Measurements from ENCODE around the gene FAM184B. TPM values are rescaled to one million over a fixed set of nuclear protein-coding genes. Genes with fewer than 3 reads are reported as not detected.
A peak's percentile ranks its signal among the peaks of the same experiment; 100 is the strongest.

Gene FAM184B
- total RNA-seq, 2 experiments from 2014 or later = 0.03 TPM; not detected in 1

DNA sequence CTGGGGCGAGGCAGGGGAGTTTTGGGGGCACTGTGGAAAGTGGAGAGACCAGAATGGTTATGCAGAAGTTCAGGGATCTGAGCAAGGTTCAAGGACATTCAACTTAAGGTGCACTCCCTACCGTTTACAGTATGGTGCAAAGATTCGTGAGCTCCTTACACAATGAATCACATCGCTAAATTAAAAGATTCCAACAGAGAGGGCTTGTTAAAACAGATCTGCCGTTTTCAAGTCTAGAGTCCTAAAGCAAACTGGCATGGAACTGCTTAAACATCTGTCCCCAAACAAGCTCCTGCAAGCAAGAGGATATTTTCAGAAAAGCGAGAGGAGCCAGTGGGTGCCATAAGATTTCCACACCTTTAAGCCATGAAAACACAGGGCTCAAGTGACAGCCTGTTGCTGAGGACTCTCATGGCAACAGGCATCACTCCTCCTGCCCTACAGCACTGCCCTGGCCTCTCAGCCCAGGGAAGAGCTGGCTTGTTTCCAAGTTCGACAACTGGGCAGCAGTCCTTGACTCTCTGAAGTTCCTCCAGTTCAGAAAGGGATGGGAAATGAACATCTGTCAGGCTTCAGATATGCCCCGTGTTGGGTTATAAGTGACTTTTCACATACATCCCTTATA, 10.0 kb downstream of the FAM184B start:
- Mint-ChIP-seq H3K9me3 (ENCODE audit: insufficient read depth) (no peaks in the 10 kb centered on the region), H3K27ac (no peak overlapping the region), H3K27me3 (ENCODE audit: low read depth) (peaks cover 3% of the 10 kb centered on the region), H3K4me3 (no peak overlapping the region), H3K4me1 (ENCODE audit: low read depth) (no peaks in the 10 kb centered on the region), H3K36me3 (ENCODE audit: low read depth) (no peaks in the 10 kb centered on the region)
- peak; percentile 2 for DNase-seq
- ChIA-PET POLR2A (no interaction called here), CTCF (no interaction called here)
- no peak for ATAC-seq

DNA sequence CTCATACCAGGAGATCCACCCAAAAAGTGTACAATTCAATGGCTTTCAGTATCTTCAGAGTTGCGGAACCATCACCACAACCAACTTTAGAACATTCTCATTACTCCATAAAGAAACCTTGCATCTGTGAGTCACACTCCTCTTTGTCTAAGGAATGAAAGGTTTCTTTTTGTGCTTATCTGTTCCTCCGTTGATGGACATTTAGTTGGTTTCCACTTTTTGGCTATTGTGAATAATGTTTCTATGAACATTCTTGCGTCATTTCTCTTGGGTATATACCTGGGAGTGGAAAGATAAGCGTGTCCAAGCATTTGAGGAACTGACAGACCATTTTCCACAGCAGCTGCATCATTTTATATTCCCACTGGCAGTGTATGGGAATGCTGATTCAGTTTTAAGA, 10.6 kb downstream of the FAM184B start:
- peaks cover 3% of the 10 kb centered on the region for H3K27me3 Mint-ChIP-seq (ENCODE audit: low read depth)
- H3K4me3 Mint-ChIP-seq = no peak overlapping the region
- ChIA-PET CTCF (no interaction called here), POLR2A (no interaction called here)
- H3K27ac Mint-ChIP-seq = no peak overlapping the region
- H3K36me3 Mint-ChIP-seq (ENCODE audit: low read depth) = no peaks in the 10 kb centered on the region
- peaks cover 5% of the 10 kb centered on the region for H3K4me1 Mint-ChIP-seq (ENCODE audit: low read depth)
- DNase-seq (no peak), ATAC-seq (no peak)
- H3K9me3 Mint-ChIP-seq (ENCODE audit: insufficient read depth) = no peaks in the 10 kb centered on the region

DNA sequence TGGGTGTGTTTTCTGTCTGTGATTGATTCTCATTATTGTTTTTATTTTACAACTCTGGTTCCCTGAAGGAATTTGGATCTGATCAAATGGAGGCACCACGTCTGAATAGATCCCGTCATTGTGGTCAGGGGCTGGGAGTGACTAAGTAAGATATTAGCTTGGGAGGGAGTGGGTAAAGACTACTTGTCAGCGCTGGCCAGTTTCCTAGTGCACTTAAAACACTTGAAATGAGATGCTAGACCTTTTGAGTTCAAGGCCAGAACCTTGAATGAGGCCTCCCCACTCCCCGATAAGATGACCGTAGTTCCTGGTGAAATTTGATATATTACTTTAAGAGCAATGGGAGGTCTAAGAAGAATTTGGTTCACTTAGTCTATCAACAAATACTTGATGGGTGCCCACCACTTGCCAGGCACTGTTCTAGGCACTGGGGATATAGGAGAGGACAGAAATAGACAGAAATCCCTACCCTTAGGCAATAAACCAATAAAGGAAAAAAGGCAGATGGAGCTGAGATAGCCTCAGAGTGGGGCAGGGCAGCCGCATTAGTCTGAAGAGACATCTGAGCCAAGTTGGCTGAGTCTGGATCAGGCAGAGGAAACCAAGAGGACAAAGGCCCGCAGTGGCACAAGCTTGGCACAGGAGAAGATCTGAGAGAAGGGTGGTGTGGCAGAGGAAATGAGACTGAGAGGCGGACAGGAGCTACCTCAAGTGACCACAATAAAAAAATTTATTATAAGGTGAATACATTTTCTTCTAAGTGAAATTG, 11.8 kb downstream of the FAM184B start:
- H3K36me3 Mint-ChIP-seq (ENCODE audit: low read depth) = no peaks in the 10 kb centered on the region
- ChIA-PET CTCF (no interaction called here), POLR2A (no interaction called here)
- DNase-seq (peak; percentile 12), ATAC-seq (no peak)
- no peaks in the 10 kb centered on the region for H3K27me3 Mint-ChIP-seq (ENCODE audit: low read depth)
- peaks cover 10% of the 10 kb centered on the region for H3K4me1 Mint-ChIP-seq (ENCODE audit: low read depth)
- H3K27ac Mint-ChIP-seq = no peak overlapping the region
- no peaks in the 10 kb centered on the region for H3K9me3 Mint-ChIP-seq (ENCODE audit: insufficient read depth)
- no peak overlapping the region for H3K4me3 Mint-ChIP-seq

DNA sequence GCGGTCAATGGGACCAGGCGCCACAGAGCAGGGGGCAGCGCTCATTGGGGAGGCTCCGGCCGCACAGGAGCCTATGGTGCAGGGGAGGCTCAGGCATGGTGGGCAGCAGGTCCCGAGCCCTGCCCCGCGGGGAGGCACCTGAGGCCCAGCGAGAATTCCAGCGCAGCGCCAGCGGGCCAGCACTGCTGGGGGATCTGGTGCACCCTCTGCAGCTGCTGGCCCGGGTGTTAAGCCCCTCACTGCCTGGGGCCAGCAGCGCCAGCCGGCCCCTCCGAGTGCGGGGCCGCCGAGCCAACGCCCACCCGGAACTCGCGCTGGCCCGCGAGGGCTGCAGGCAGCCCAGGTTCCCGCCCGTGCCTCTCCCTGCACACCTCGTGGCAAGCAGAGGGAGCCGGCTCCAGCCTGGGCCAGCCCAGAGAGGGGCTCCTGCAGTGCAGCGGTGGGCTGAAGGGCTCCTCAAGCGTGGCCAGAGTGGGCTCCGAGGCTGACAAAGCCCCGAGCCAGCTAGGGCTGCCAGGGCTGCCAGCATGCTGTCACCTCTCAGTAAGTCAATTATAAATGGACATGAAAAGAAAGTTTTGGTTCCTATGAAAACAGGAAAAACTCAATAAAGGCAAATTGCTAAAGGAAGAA, 14.5 kb downstream of the FAM184B start:
- DNase-seq (no peak), ATAC-seq (no peak)
- H3K27ac Mint-ChIP-seq = no peak overlapping the region
- H3K9me3 Mint-ChIP-seq (ENCODE audit: insufficient read depth) = no peaks in the 10 kb centered on the region
- CTCF ChIA-PET = interaction anchor here (1.3 kb wide), 1 partner anchor 218 kb away, joined by 4 read pairs; no protein-coding TSS in a partner anchor
- H3K36me3 Mint-ChIP-seq (ENCODE audit: low read depth) = no peaks in the 10 kb centered on the region
- H3K4me1 Mint-ChIP-seq (ENCODE audit: low read depth) = peaks cover 10% of the 10 kb centered on the region
- no peak overlapping the region for H3K4me3 Mint-ChIP-seq
- POLR2A ChIA-PET = no interaction called here
- no peaks in the 10 kb centered on the region for H3K27me3 Mint-ChIP-seq (ENCODE audit: low read depth)

DNA sequence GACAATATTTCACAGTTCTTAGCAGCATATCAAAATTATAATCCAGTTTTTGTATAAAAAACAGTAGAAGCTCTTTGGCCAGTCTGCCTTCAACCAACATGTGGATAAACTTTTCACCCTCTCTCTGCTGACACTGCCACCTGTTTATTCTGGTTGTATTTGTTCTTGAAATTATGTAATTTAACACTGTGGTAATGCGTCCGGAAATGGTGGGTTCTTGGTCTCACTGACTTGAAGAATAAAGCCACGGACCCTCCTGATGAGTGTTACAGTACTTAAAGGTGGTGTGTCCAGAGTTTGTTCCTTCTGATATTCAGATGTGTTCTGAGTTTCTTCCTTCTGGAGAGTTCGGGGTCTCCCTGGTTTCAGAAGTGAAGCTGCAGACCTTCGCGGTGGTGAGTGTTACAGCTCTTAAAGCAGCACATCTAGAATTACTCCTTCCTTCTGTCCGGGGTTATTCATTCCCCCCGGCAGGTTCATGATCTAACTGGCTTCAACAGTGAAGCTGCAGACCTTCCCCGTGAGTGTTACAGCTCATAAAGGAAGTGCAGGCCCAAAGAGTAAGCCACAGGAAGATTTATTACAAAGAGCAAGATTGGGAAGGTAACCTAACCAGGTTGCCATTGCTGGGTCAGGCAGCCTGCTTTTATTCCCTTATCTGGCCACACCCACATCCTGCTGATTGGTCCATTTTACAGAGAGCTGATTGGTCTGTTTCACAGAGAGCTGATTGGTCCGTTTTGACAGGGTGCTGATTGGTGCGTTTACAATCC, 15.7 kb downstream of the FAM184B start:
- Mint-ChIP-seq H3K27me3 (ENCODE audit: low read depth) (no peaks in the 10 kb centered on the region), H3K4me1 (ENCODE audit: low read depth) (peaks cover 10% of the 10 kb centered on the region), H3K36me3 (ENCODE audit: low read depth) (no peaks in the 10 kb centered on the region), H3K27ac (no peak overlapping the region), H3K4me3 (no peak overlapping the region), H3K9me3 (ENCODE audit: insufficient read depth) (no peaks in the 10 kb centered on the region)
- no peak for ATAC-seq
- ChIA-PET CTCF (interaction anchor here (1.3 kb wide), 1 partner anchor 217 kb away, joined by 4 read pairs; no protein-coding TSS in a partner anchor), POLR2A (interaction anchor here (0.7 to 1.0 kb wide), 2 partner anchors 15 to 80 kb away, joined by 3 read pairs; partner anchors contain the start of gene FAM184B)
- no peak for DNase-seq

DNA sequence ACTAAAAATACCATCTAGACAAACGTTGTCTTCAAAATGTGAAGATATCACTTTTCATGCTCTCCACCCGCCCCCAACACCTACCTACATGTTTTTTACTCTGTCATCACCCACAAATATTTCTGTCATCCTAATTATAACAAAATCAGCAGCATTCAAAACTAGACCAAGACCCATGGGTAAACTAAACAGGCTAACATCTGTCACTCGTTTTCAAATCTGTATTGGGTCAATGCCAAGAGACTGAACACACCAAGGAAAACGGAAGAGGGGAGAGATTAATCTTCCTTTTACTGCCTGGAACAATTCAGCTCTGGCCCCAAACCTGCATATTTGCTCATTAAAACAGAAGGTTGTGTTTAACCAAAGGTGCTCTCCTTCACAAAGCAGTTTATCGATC, 17.5 kb downstream of the FAM184B start:
- no peak overlapping the region for H3K27ac Mint-ChIP-seq
- ChIA-PET POLR2A (no interaction called here), CTCF (no interaction called here)
- H3K9me3 Mint-ChIP-seq (ENCODE audit: insufficient read depth) = no peaks in the 10 kb centered on the region
- H3K27me3 Mint-ChIP-seq (ENCODE audit: low read depth) = no peaks in the 10 kb centered on the region
- no peak for DNase-seq
- no peak for ATAC-seq
- peaks cover 10% of the 10 kb centered on the region for H3K4me1 Mint-ChIP-seq (ENCODE audit: low read depth)
- H3K4me3 Mint-ChIP-seq = no peak overlapping the region
- H3K36me3 Mint-ChIP-seq (ENCODE audit: low read depth) = no peaks in the 10 kb centered on the region

DNA sequence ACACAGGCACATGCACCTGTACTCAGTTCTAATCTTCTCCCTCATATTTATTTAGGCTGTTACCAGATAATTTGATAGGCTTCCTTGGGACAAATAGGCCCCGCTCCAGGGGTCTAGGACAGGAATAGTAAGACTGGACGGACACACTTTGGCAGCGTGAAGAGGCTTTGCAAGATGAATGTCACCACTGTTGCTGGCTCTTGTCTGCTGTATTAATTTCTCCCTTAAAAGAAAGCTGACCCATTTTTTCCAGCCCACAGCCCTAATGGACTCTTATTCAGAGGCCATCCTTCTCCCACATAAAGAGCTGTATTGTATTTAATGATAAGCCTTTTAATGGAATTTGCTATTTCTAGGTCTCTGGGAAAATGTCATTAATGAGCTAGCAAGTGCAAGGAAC, 18.0 kb downstream of the FAM184B start:
- Mint-ChIP-seq H3K36me3 (ENCODE audit: low read depth) (no peaks in the 10 kb centered on the region), H3K4me1 (ENCODE audit: low read depth) (peaks cover 10% of the 10 kb centered on the region), H3K9me3 (ENCODE audit: insufficient read depth) (no peaks in the 10 kb centered on the region), H3K27me3 (ENCODE audit: low read depth) (peaks cover 3% of the 10 kb centered on the region), H3K27ac (no peak overlapping the region), H3K4me3 (no peak overlapping the region)
- ATAC-seq (no peak), DNase-seq (no peak)
- POLR2A ChIA-PET = interaction anchor here (0.7 to 1.4 kb wide), 2 partner anchors 30 to 47 kb away, joined by 3 to 4 read pairs; partner anchors contain the start of genes DCAF16 and NCAPG
- CTCF ChIA-PET = no interaction called here

DNA sequence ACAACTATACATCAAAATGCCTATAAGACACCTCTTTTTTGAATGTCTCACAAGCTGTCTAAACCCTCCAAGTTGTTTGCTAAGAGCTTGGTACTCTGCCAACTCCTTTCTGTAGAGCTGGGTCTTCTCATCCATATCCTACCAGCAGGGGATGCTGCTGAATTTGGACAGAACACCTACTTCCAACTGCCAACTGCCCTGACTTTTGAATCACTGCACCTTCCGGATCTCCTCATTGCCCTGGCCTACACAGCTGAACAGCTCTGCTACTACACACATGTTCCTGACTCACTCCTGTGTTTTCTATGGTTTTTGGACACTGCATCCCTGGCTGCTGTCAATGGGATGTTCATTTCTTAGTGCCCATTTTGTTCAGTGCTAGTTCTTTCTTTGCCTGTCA, 18.7 kb downstream of the FAM184B start:
- CTCF ChIA-PET = interaction anchor here (0.7 to 1.7 kb wide), 2 partner anchors 44 to 214 kb away, joined by 3 read pairs; no protein-coding TSS in a partner anchor
- no peak for ATAC-seq
- POLR2A ChIA-PET = interaction anchor here (0.7 to 1.4 kb wide), 2 partner anchors 31 to 48 kb away, joined by 3 to 4 read pairs; partner anchors contain the start of genes DCAF16 and NCAPG
- Mint-ChIP-seq H3K27me3 (ENCODE audit: low read depth) (peaks cover 3% of the 10 kb centered on the region), H3K4me1 (ENCODE audit: low read depth) (peaks cover 10% of the 10 kb centered on the region), H3K4me3 (no peak overlapping the region), H3K36me3 (ENCODE audit: low read depth) (no peaks in the 10 kb centered on the region), H3K9me3 (ENCODE audit: insufficient read depth) (no peaks in the 10 kb centered on the region), H3K27ac (no peak overlapping the region)
- DNase-seq = no peak

DNA sequence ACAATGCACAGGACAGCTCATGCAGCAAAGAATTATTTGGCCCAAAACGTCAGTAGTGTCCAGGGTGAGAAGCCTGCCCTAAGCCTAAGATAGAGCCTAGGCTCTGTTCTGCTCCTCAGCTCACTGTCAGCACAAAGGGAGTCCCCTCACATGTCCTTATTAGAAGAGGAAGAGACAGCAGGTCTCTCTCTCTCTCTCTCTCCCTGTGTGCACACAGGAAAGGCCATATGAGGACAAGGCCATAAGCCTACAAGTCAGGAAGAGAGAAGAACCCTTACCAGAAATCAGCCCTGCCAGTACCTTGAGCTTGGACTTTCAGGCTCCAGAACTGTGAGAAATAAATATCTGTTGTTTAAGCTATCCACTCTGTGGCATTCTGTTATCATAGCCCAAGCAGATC, 20.4 kb downstream of the FAM184B start:
- no peak for ATAC-seq
- Mint-ChIP-seq H3K9me3 (ENCODE audit: insufficient read depth) (no peaks in the 10 kb centered on the region), H3K4me1 (ENCODE audit: low read depth) (peaks cover 8% of the 10 kb centered on the region), H3K27me3 (ENCODE audit: low read depth) (peaks cover 6% of the 10 kb centered on the region), H3K4me3 (no peak overlapping the region), H3K27ac (no peak overlapping the region), H3K36me3 (ENCODE audit: low read depth) (no peaks in the 10 kb centered on the region)
- ChIA-PET CTCF (no interaction called here), POLR2A (no interaction called here)
- DNase-seq = no peak

DNA sequence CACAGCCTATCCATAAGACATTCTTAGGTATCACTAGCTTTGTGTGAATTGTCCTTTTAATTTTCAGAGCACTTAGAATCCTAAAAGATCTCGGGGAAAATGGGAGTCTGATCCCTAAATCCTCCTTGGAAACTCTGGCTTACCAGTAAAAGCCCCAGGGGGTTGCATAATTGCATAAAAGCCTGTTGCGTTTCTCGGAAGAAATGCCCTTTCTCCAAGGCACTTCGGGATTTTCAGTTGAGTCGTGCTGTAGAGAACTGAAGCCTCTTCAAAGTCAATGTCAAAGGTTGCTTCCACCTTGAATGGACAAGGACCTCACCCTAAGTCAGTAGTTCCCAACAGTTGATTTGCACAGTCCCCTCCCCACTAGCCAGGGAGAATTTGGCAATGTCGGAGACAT, 20.8 kb downstream of the FAM184B start:
- Mint-ChIP-seq H3K27me3 (ENCODE audit: low read depth) (peaks cover 10% of the 10 kb centered on the region), H3K4me3 (no peak overlapping the region), H3K9me3 (ENCODE audit: insufficient read depth) (no peaks in the 10 kb centered on the region), H3K27ac (no peak overlapping the region), H3K36me3 (ENCODE audit: low read depth) (no peaks in the 10 kb centered on the region), H3K4me1 (ENCODE audit: low read depth) (peaks cover 3% of the 10 kb centered on the region)
- ATAC-seq (no peak), DNase-seq (no peak)
- POLR2A ChIA-PET = no interaction called here
- CTCF ChIA-PET = no interaction called here

DNA sequence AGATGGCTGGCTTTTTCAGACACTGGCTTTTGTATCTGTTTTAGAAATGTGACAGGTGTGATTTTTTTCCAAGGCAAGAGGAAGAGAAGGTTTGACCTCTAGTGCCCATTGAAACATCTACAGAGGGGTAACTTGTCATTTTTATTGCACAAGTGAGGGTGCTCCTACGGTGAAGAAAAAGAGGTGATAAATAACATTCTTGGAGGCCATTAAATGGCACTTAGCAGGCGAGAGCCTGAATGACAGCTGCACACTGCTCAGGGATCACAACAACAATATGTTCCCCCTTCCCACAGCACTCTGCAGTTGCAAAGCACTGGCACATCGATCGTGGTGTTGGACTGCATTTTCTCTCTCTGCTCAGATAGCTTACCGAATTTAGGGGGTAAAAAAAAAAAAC, 22.9 kb downstream of the FAM184B start:
- no peaks in the 10 kb centered on the region for H3K4me1 Mint-ChIP-seq (ENCODE audit: low read depth)
- H3K9me3 Mint-ChIP-seq (ENCODE audit: insufficient read depth) = no peaks in the 10 kb centered on the region
- peaks cover 14% of the 10 kb centered on the region for H3K27me3 Mint-ChIP-seq (ENCODE audit: low read depth)
- no peak overlapping the region for H3K4me3 Mint-ChIP-seq
- H3K27ac Mint-ChIP-seq = no peak overlapping the region
- ChIA-PET CTCF (no interaction called here), POLR2A (no interaction called here)
- ATAC-seq = no peak
- no peaks in the 10 kb centered on the region for H3K36me3 Mint-ChIP-seq (ENCODE audit: low read depth)
- DNase-seq = no peak

DNA sequence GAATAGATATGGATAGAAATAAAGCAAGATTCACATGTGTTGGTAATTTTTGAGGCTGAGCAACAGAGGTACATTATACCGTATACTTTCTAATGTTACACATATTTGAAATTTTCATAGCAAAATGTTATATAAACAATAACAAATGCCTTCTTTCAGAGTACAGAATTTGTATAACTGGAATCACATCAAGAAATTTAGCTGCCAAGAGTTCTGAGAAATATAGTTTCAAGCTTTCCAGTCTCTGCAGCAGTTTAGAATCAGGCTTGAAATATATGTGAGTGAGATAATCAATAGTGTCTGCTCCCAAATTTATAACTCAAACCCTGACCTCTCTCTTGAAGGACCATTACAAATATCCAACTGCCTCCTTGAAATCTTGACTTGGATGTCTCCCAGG, 23.8 kb downstream of the FAM184B start:
- ATAC-seq (no peak), DNase-seq (no peak)
- ChIA-PET POLR2A (no interaction called here), CTCF (no interaction called here)
- no peak overlapping the region for H3K4me3 Mint-ChIP-seq
- H3K9me3 Mint-ChIP-seq (ENCODE audit: insufficient read depth) = no peaks in the 10 kb centered on the region
- peaks cover 16% of the 10 kb centered on the region for H3K27me3 Mint-ChIP-seq (ENCODE audit: low read depth)
- H3K4me1 Mint-ChIP-seq (ENCODE audit: low read depth) = no peaks in the 10 kb centered on the region
- H3K27ac Mint-ChIP-seq = no peak overlapping the region
- H3K36me3 Mint-ChIP-seq (ENCODE audit: low read depth) = no peaks in the 10 kb centered on the region
